SK-N-SH (cell line): ENCODE results near the gene RARA. TPM values are rescaled to one million over a fixed set of nuclear protein-coding genes. Genes with fewer than 3 reads are reported as not detected.
A peak's percentile ranks its signal among the peaks of the same experiment; 100 is the strongest.

Experiments used
- CTCF ChIA-PET: fragments of 300-600, 350-600 bp; formaldehyde crosslinking; extraction: SDS; loops from one replicate; lab custom pipeline; 2021; lab: Yijun Ruan, JAX
- POLR2A ChIA-PET: fragments of 350-600 bp; sonication (Branson Sonifier 250); formaldehyde crosslinking; extraction: SDS; loops from one replicate; lab custom pipeline; 2020; ENCODE audit warnings: antibody characterized with exemption, inconsistent platforms; lab: Yijun Ruan, JAX
- DNase-seq: peaks from one replicate; pipeline ENCODE4 v3.0.0; 2012
- H2AFZ ChIP-seq: fragments of 200-600 bp; sonication (generic); 2 replicates; pipeline ENCODE4 v1.8.1; 2016; ENCODE audit warnings: antibody characterized with exemption, mild to moderate bottlenecking, low read depth
- H3F3A ChIP-seq: fragments of 200-600 bp; sonication (generic); replicated peaks from 2 replicates; pipeline ENCODE3; 2016; ENCODE audit warnings: antibody characterized with exemption, mild to moderate bottlenecking; ENCODE audit not compliant: insufficient read depth
- H3K27ac ChIP-seq, 2 experiments: fragments of 200-500 bp in 1 of 2; fragments of 200-600 bp in 1 of 2; sonication (Bioruptor generic) in 1 of 2; sonication (generic), shearing (Covaris generic) in 1 of 2; 2 replicates each; pipeline versions ENCODE4 v1.5.1 to v1.6.1; 2014 to 2016; ENCODE audit warnings: low read depth in 2 of 2, inconsistent platforms in 1 of 2, low read length in 1 of 2, mild to moderate bottlenecking in 1 of 2, mixed read lengths in 1 of 2
- H3K27me3 ChIP-seq: fragments of 200-600 bp; sonication (generic), shearing (Covaris generic); 2 replicates; pipeline ENCODE4 v1.6.1; 2016; ENCODE audit warnings: mixed run types; ENCODE audit not compliant: insufficient read depth
- H3K36me3 ChIP-seq, 2 experiments: fragments of 200-500 bp in 1 of 2; fragments of 200-600 bp in 1 of 2; sonication (Bioruptor generic) in 1 of 2; sonication (generic) in 1 of 2; replicated peaks in 1 of 2; 2 replicates each; pipeline versions ENCODE3 to v1.5.1; 2014 to 2016; ENCODE audit warnings: low read length in 1 of 2, mild to moderate bottlenecking in 1 of 2; ENCODE audit not compliant: insufficient read depth in 2 of 2, control insufficient read depth in 1 of 2
- H3K4me1 ChIP-seq, 2 experiments: fragments of 200-500 bp in 1 of 2; fragments of 200-600 bp in 1 of 2; sonication (Bioruptor generic) in 1 of 2; sonication (generic), shearing (Covaris generic) in 1 of 2; 2 replicates each; pipeline versions ENCODE4 v1.5.1 to v1.6.1; 2014 to 2016; ENCODE audit warnings: low read depth in 1 of 2, low read length in 1 of 2, mixed run types in 1 of 2; ENCODE audit not compliant: insufficient read depth in 2 of 2, control insufficient read depth in 1 of 2
- H3K4me2 ChIP-seq: fragments of 200-600 bp; sonication (generic), shearing (Covaris generic); 2 replicates; pipeline ENCODE4 v1.6.1; 2017; ENCODE audit warnings: mixed run types
- H3K4me3 ChIP-seq, 2 experiments: fragments of 200-500 bp in 1 of 2; fragments of 200-600 bp in 1 of 2; sonication (Bioruptor generic) in 1 of 2; sonication (generic), shearing (Covaris generic) in 1 of 2; 2 replicates each; pipeline versions ENCODE4 v1.5.1 to v1.8.1; 2014 to 2016; ENCODE audit warnings: low read depth in 2 of 2, inconsistent platforms in 1 of 2, low read length in 1 of 2, mild to moderate bottlenecking in 1 of 2, mixed read lengths in 1 of 2, moderate library complexity in 1 of 2
- H3K79me2 ChIP-seq: fragments of 200-600 bp; sonication (generic); 2 replicates; pipeline ENCODE4 v1.8.1; 2017; ENCODE audit warnings: mild to moderate bottlenecking; ENCODE audit not compliant: insufficient read depth
- H3K9ac ChIP-seq: fragments of 200-600 bp; sonication (generic); 2 replicates; pipeline ENCODE4 v1.6.1; 2017; ENCODE audit warnings: mixed run types
- H3K9me2 ChIP-seq: fragments of 200-600 bp; sonication (generic); 2 replicates; pipeline ENCODE4 v1.6.1; 2017; ENCODE audit warnings: mixed run types
- H3K9me3 ChIP-seq: fragments of 200-600 bp; sonication (generic); 2 replicates; pipeline ENCODE4 v1.6.1; 2017; ENCODE audit warnings: mixed run types, mild to moderate bottlenecking, moderate library complexity
- H4K20me1 ChIP-seq: fragments of 200-600 bp; sonication (generic); 2 replicates; pipeline ENCODE4 v1.6.1; 2017; ENCODE audit warnings: mild to moderate bottlenecking, mixed run types; ENCODE audit not compliant: insufficient read depth
- CTCF ChIP-seq: fragments of 200-600 bp; sonication (generic); IDR thresholded peaks from 2 replicates; pipeline ENCODE4 v1.6.1; 2017; ENCODE audit warnings: antibody characterized with exemption, mild to moderate bottlenecking, moderate library complexity
- EP300 ChIP-seq, 2 experiments: IDR thresholded peaks; 2 replicates each; pipeline versions ENCODE4 v1.4.0 to v1.6.1; 2012; ENCODE audit warnings: borderline replicate concordance in 1 of 2, low read depth in 1 of 2, low read length in 1 of 2
- FOSL2 ChIP-seq: IDR thresholded peaks from 2 replicates; pipeline ENCODE4 v1.4.0; 2012; ENCODE audit warnings: low read depth, mild to moderate bottlenecking, moderate library complexity, borderline replicate concordance
- GABPA ChIP-seq: IDR thresholded peaks from 2 replicates; pipeline ENCODE4 v1.4.0; 2012; ENCODE audit warnings: low read depth, mild to moderate bottlenecking
- JUND ChIP-seq: IDR thresholded peaks from 2 replicates; pipeline ENCODE4 v1.4.0; 2012
- MAX ChIP-seq: IDR thresholded peaks from 2 replicates; pipeline ENCODE4 v1.4.0; 2012; ENCODE audit warnings: low read depth
- MEF2A ChIP-seq: IDR thresholded peaks from 2 replicates; pipeline ENCODE4 v1.4.0; 2012; ENCODE audit warnings: low read depth, borderline replicate concordance
- MXI1 ChIP-seq: IDR thresholded peaks from 2 replicates; pipeline ENCODE4 v1.6.1; 2012; ENCODE audit warnings: mild to moderate bottlenecking, low read depth, low read length, improper control_type of control experiment
- NFIC ChIP-seq: IDR thresholded peaks from 2 replicates; pipeline ENCODE4 v1.4.0; 2012; ENCODE audit warnings: borderline replicate concordance
- NRF1 ChIP-seq: IDR thresholded peaks from 2 replicates; pipeline ENCODE4 v1.6.1; 2012; ENCODE audit warnings: low read depth, mild to moderate bottlenecking, low read length
- POLR2AphosphoS5 ChIP-seq: IDR thresholded peaks from 2 replicates; pipeline ENCODE4 v1.6.1; 2012; ENCODE audit warnings: low read depth, low read length
- RAD21 ChIP-seq: IDR thresholded peaks from 2 replicates; pipeline ENCODE4 v1.6.1; 2012; ENCODE audit warnings: mild to moderate bottlenecking, low read length
- RCOR1 ChIP-seq: fragments of 150-350 bp; IDR thresholded peaks from 2 replicates; pipeline ENCODE4 v1.6.1; 2017; ENCODE audit warnings: antibody characterized with exemption, low read length
- REST ChIP-seq: IDR thresholded peaks from 2 replicates; pipeline ENCODE4 v1.6.1; 2012; ENCODE audit warnings: mild to moderate bottlenecking, low read depth, low read length, moderate library complexity
- RXRA ChIP-seq: IDR thresholded peaks from 2 replicates; pipeline ENCODE4 v1.4.0; 2012; ENCODE audit warnings: low read depth, mild to moderate bottlenecking, borderline replicate concordance
- SIN3A ChIP-seq: IDR thresholded peaks from 2 replicates; pipeline ENCODE4 v1.6.1; 2012; ENCODE audit warnings: low read depth, mild to moderate bottlenecking, low read length, moderate library complexity, borderline replicate concordance
- TAF1 ChIP-seq: IDR thresholded peaks from 2 replicates; pipeline ENCODE4 v1.6.1; 2012; ENCODE audit warnings: low read depth, mild to moderate bottlenecking, low read length, moderate library complexity, borderline replicate concordance
- TEAD4 ChIP-seq: IDR thresholded peaks from 2 replicates; pipeline ENCODE4 v1.4.0; 2012; ENCODE audit warnings: mild to moderate bottlenecking, borderline replicate concordance; ENCODE audit not compliant: insufficient read depth
- WGBS: methylation state at CpG from one replicate; pipeline ENCODE4 v1.1.6; 2017; ENCODE audit warnings: low lambda C conversion rate; 5-methylcytosine and 5-hydroxymethylcytosine counted together
- polyA plus RNA-seq, 3 experiments: library from polyadenylated mRNA; depleted of rRNA; stranded (reverse); fragments of >200 nt; gene quantifications; 2 replicates each; pipeline ENCODE4 v1.2.3, GENCODE V29; 2012
- TF ChIP-seq, protein P1 (sequence below): fragments of 150-350 bp; IDR thresholded peaks from 2 replicates; pipeline ENCODE4 v1.6.1; 2017; ENCODE audit warnings: antibody characterized with exemption, low read length, low read depth, borderline replicate concordance
- TF ChIP-seq, protein P2 (sequence below): IDR thresholded peaks from 2 replicates; pipeline ENCODE4 v1.4.0; 2012; ENCODE audit warnings: low read depth, borderline replicate concordance

Gene RARA
- polyA plus RNA-seq, 1 of the 3 experiments (the other 2 are of a cell fraction), result 13.3 TPM

DNA sequence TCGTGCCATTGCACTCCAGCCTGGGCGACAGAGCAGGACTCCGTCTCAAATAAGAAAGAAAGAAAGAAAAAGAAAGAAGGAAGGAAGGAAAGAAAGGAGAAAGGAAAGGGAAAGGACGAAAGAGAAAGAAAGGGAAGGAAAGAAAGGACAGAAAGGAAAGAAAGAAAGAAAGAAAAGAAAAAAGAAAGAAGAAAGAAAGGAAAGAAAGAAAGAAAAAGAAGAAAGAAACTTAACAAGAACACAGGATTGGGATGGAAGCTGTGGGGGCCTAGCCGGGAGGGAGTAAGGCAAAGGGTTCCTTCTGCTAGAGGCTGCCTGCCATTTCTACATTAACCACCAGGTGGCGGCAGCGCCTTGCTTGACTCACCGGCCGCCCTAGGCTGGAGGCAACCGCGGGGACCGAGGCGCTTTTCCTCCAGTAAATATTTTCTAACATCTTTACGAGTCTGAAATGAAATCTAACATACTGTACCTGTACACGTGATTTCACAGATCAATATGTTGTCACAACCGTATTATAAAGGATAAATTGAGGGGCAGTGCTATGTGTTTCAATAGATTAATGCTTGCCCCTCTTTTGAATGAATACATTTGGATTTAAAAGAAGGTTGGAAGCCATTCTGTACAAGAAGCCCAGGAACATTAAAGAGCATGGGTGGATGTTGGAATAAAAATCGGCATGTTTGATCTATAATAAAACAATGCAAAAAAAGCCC lies 49.5 kb downstream of the RARA start (continued):
- no peak for TF ChIP-seq REST
- no peak for TF ChIP-seq MAX
- TF ChIP-seq GABPA, result no peak
- TF ChIP-seq CTCF, result peak; percentile 95
- TF ChIP-seq JUND, result no peak
- TF ChIP-seq, protein P1, sequence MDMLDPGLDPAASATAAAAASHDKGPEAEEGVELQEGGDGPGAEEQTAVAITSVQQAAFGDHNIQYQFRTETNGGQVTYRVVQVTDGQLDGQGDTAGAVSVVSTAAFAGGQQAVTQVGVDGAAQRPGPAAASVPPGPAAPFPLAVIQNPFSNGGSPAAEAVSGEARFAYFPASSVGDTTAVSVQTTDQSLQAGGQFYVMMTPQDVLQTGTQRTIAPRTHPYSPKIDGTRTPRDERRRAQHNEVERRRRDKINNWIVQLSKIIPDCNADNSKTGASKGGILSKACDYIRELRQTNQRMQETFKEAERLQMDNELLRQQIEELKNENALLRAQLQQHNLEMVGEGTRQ, result no peak
- TF ChIP-seq TAF1, result no peak
- TF ChIP-seq, protein P2, sequence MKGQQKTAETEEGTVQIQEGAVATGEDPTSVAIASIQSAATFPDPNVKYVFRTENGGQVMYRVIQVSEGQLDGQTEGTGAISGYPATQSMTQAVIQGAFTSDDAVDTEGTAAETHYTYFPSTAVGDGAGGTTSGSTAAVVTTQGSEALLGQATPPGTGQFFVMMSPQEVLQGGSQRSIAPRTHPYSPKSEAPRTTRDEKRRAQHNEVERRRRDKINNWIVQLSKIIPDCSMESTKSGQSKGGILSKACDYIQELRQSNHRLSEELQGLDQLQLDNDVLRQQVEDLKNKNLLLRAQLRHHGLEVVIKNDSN, result no peak
- TF ChIP-seq POLR2AphosphoS5, result no peak
- TF ChIP-seq RCOR1, result 0 out of 2 replicates have a peak, but pooled peaks have one; percentile 24

- no peak overlapping the region for H3K9ac ChIP-seq
- DNase-seq, result no peak
- no peak overlapping the region for H2AFZ ChIP-seq
- peaks cover 6 to 27% of the 10 kb centered on the region in 2 experiments; a peak in 2 of 4 replicates for H3K4me1 ChIP-seq
- ChIA-PET CTCF (interaction anchor here (0.6 to 57.6 kb wide), 8 partner anchors 21 to 198 kb away, joined by 3 to 1706 read pairs (median 96); partner anchors contain the start of genes CCR7, CDC6, RARA and TOP2A), POLR2A (no interaction called here)
- no peaks in the 10 kb centered on the region; the same call in 1 of the 2 replicates for H3K79me2 ChIP-seq
- no peaks in the 10 kb centered on the region for H3K27me3 ChIP-seq
- H3K4me3 ChIP-seq, result no peak overlapping the region
- H3K27ac ChIP-seq, result no peak overlapping the region
- WGBS, result 77% methylated on average over 6 of the region's 8 CpGs
- 0 out of 2 replicates have a peak, but pooled peaks cover 3% of the 10 kb centered on the region for H4K20me1 ChIP-seq
- peaks cover 24% of the 10 kb centered on the region for H3F3A ChIP-seq
- no peak overlapping the region for H3K4me2 ChIP-seq
- no peaks in the 10 kb centered on the region for H3K9me2 ChIP-seq
- no peak for TF ChIP-seq MXI1
- TF ChIP-seq TAF1, result no peak
- TF ChIP-seq EP300 (IDR thresholded peaks at IDR 0.05; ENCODE audit: borderline replicate concordance in 1 of 2, low read depth in 1 of 2, low read length in 1 of 2), result no peak
- no peak for TF ChIP-seq RAD21
- no peak for TF ChIP-seq RXRA
- TF ChIP-seq SIN3A, result no peak
- TF ChIP-seq NRF1, result no peak
- no peak for TF ChIP-seq CTCF
- no peak for TF ChIP-seq FOSL2
- TF ChIP-seq JUND, result no peak
- TF ChIP-seq NFIC, result no peak
- no peak for TF ChIP-seq TEAD4
- no peak for TF ChIP-seq RCOR1
- no peak for TF ChIP-seq MEF2A
- H3K36me3 ChIP-seq, result peaks cover 6 to 19% of the 10 kb centered on the region in 2 experiments
- H3K9me3 ChIP-seq, result no peaks in the 10 kb centered on the region
These were observed 51.1 kb downstream of the RARA start for GRCh38 chr17:40360091-40360490.
